ENCODE results near the gene WDR37. TPM values are rescaled to one million over a fixed set of nuclear protein-coding genes. Genes with fewer than 3 reads are reported as not detected.

The WDR37 gene
- total and polyA plus RNA-seq, 4 donors = 6.6 to 23.5 (median 13.6) TPM

- Histone ChIP-seq H3K4me3 (no peak overlapping the region), H3K4me1 (ENCODE audit: control insufficient read depth in 5 of 5, insufficient read depth in 5 of 5, low read length in 5 of 5) (no peaks in the 10 kb centered on the region), H3K27ac (ENCODE audit: low read depth in 1 of 2, low read length in 1 of 2) (no peak overlapping the region), H3K9ac (ENCODE audit: insufficient read depth in 1 of 2, low read length in 2 of 2) (no peak overlapping the region), H3K9me3 (ENCODE audit: control insufficient read depth in 4 of 4, insufficient read depth in 3 of 4, low read length in 3 of 4) (no peaks in the 10 kb centered on the region), H3K36me3 (ENCODE audit: control insufficient read depth in 4 of 4, insufficient read depth in 4 of 4, low read length in 4 of 4) (peaks cover 25 to 56% (median 31%) of the 10 kb centered on the region in 4 donors), H3K27me3 (ENCODE audit: control insufficient read depth in 3 of 3, insufficient read depth in 3 of 3, low read length in 2 of 3) (no peaks in the 10 kb centered on the region)
- ATAC-seq (ENCODE audit: insufficient read depth, low FRiP score) (no peak), DNase-seq (no peak)
- WGBS, 2 donors = 92 to 98% methylated on average over 7 of the region's 7 CpGs
- TF ChIP-seq CTCF (IDR thresholded peaks at IDR 0.05; ENCODE audit: control extremely low read depth, extremely low read depth) = no peak
Measured at GRCh38 chr10:1102416-1102815, 46.2 kb downstream of the WDR37 start.

- DNase-seq = peak in 2 of 3 donors; percentile 25 to 27
- H3K36me3 ChIP-seq (ENCODE audit: control insufficient read depth in 4 of 4, insufficient read depth in 4 of 4, low read length in 4 of 4) = peaks cover 29 to 56% (median 35%) of the 10 kb centered on the region in 4 donors
Measured at GRCh38 chr10:1102831-1103230, 46.6 kb downstream of the WDR37 start.

GRCh38 chr10:1103551-1103950 lies 47.4 kb downstream of the WDR37 start:
- WGBS, 2 donors = 97 to 98% methylated on average over 18 of the region's 18 CpGs
- H3K36me3 ChIP-seq (ENCODE audit: control insufficient read depth in 4 of 4, insufficient read depth in 4 of 4, low read length in 4 of 4) = peaks cover 33 to 56% (median 35%) of the 10 kb centered on the region in 4 donors
- H3K4me3 ChIP-seq = no peak overlapping the region
- no peak for ATAC-seq (ENCODE audit: insufficient read depth, low FRiP score)
- no peak overlapping the region for H3K9ac ChIP-seq (ENCODE audit: insufficient read depth in 1 of 2, low read length in 2 of 2)
- TF ChIP-seq CTCF (IDR thresholded peaks at IDR 0.05; ENCODE audit: control extremely low read depth, extremely low read depth) = no peak
- H3K27ac ChIP-seq (ENCODE audit: low read depth in 1 of 2, low read length in 1 of 2) = no peak overlapping the region
- H3K4me1 ChIP-seq (ENCODE audit: control insufficient read depth in 5 of 5, insufficient read depth in 5 of 5, low read length in 5 of 5) = no peaks in the 10 kb centered on the region
- no peak for DNase-seq
- H3K9me3 ChIP-seq (ENCODE audit: control insufficient read depth in 4 of 4, insufficient read depth in 3 of 4, low read length in 3 of 4) = no peaks in the 10 kb centered on the region
- H3K27me3 ChIP-seq (ENCODE audit: control insufficient read depth in 3 of 3, insufficient read depth in 3 of 3, low read length in 2 of 3) = no peaks in the 10 kb centered on the region

More at GRCh38 chr10:1102831-1103230, 46.6 kb downstream of the WDR37 start:
- H3K9me3 ChIP-seq (ENCODE audit: control insufficient read depth in 4 of 4, insufficient read depth in 3 of 4, low read length in 3 of 4) = no peaks in the 10 kb centered on the region
- no peak overlapping the region for H3K9ac ChIP-seq (ENCODE audit: insufficient read depth in 1 of 2, low read length in 2 of 2)
- no peak overlapping the region for H3K4me3 ChIP-seq
- no peaks in the 10 kb centered on the region for H3K4me1 ChIP-seq (ENCODE audit: control insufficient read depth in 5 of 5, insufficient read depth in 5 of 5, low read length in 5 of 5)
- 80 to 92% methylated on average over 2 of the region's 2 CpGs for WGBS, 2 donors
- no peak for TF ChIP-seq CTCF (IDR thresholded peaks at IDR 0.05; ENCODE audit: control extremely low read depth, extremely low read depth)
- H3K27me3 ChIP-seq (ENCODE audit: control insufficient read depth in 3 of 3, insufficient read depth in 3 of 3, low read length in 2 of 3) = no peaks in the 10 kb centered on the region
- no peak for ATAC-seq (ENCODE audit: insufficient read depth, low FRiP score)
- no peak overlapping the region for H3K27ac ChIP-seq (ENCODE audit: low read depth in 1 of 2, low read length in 1 of 2)

GRCh38 chr10:1104971-1105370 lies 48.8 kb downstream of the WDR37 start:
- H3K4me3 ChIP-seq = no peak overlapping the region
- H3K36me3 ChIP-seq (ENCODE audit: control insufficient read depth in 4 of 4, insufficient read depth in 4 of 4, low read length in 4 of 4) = peaks cover 29 to 58% (median 34%) of the 10 kb centered on the region in 4 donors
- TF ChIP-seq CTCF (IDR thresholded peaks at IDR 0.05; ENCODE audit: control extremely low read depth, extremely low read depth) = no peak
- peaks cover 0 to 2% (median 0%) of the 10 kb centered on the region in 5 donors for H3K4me1 ChIP-seq (ENCODE audit: control insufficient read depth in 5 of 5, insufficient read depth in 5 of 5, low read length in 5 of 5)
- DNase-seq (no peak), ATAC-seq (ENCODE audit: insufficient read depth, low FRiP score) (no peak)
- H3K9me3 ChIP-seq (ENCODE audit: control insufficient read depth in 4 of 4, insufficient read depth in 3 of 4, low read length in 3 of 4) = no peaks in the 10 kb centered on the region
- H3K27me3 ChIP-seq (ENCODE audit: control insufficient read depth in 3 of 3, insufficient read depth in 3 of 3, low read length in 2 of 3) = no peaks in the 10 kb centered on the region
- 97% methylated on average over 14 of the region's 14 CpGs for WGBS, 2 donors
- no peak overlapping the region for H3K9ac ChIP-seq (ENCODE audit: insufficient read depth in 1 of 2, low read length in 2 of 2)
- H3K27ac ChIP-seq (ENCODE audit: low read depth in 1 of 2, low read length in 1 of 2) = no peak overlapping the region

Measured in lung (tissue), 12 donors.